Liver (tissue), 3 donors: Measurements from ENCODE around the gene DUSP7.

Source experiments
- FOXA1 ChIP-seq: IDR thresholded peaks from 2 replicates; pipeline ENCODE4 v1.6.1; 2016; ENCODE audit warnings: antibody characterized with exemption
- JUND ChIP-seq, 2 donors: IDR thresholded peaks; 2 replicates each; pipeline ENCODE4 v1.6.1; 2016; ENCODE audit warnings: antibody characterized with exemption in 2 of 2
- TAF1 ChIP-seq: conservative IDR thresholded peaks from 2 replicates; pipeline ENCODE4 v1.6.1; 2016; ENCODE audit warnings: antibody characterized with exemption, mild to moderate bottlenecking
- YY1 ChIP-seq: IDR thresholded peaks from 2 replicates; pipeline ENCODE4 v1.6.1; 2016; ENCODE audit warnings: antibody characterized with exemption, mild to moderate bottlenecking
- TF ChIP-seq, protein P1 (sequence below): fragments of 150-350 bp; IDR thresholded peaks from 2 replicates; pipeline ENCODE4 v1.5.1; 2017; ENCODE audit warnings: improper control_type of control experiment, low read depth, low read length; ENCODE audit not compliant: missing input control
- TF ChIP-seq, protein P2 (sequence below): IDR thresholded peaks from 2 replicates; pipeline ENCODE4 v1.6.1; 2016; ENCODE audit warnings: antibody characterized with exemption
- donor health status: healthy.
- donor health status: healthy.

DNA sequence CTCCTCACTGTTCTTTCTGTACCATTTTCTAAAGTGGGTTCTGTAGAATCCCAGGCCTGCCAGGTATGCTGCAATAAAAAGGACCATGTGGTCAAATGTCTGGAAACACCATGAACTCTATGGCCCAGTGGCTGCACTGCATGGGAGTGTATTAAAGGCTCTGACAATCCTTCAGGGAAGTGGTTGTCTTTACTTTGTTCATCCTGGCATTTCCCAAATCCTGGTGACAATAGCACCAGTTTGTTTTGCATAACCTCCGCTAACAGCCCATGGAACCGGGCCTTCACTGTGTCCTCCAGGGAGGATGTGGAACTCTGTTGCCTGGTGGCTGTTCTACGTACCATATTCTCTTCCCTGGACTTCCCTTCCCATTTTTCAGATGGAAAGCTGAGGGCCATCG, 11.2 kb upstream of the DUSP7 start:
- TF ChIP-seq, protein P1, sequence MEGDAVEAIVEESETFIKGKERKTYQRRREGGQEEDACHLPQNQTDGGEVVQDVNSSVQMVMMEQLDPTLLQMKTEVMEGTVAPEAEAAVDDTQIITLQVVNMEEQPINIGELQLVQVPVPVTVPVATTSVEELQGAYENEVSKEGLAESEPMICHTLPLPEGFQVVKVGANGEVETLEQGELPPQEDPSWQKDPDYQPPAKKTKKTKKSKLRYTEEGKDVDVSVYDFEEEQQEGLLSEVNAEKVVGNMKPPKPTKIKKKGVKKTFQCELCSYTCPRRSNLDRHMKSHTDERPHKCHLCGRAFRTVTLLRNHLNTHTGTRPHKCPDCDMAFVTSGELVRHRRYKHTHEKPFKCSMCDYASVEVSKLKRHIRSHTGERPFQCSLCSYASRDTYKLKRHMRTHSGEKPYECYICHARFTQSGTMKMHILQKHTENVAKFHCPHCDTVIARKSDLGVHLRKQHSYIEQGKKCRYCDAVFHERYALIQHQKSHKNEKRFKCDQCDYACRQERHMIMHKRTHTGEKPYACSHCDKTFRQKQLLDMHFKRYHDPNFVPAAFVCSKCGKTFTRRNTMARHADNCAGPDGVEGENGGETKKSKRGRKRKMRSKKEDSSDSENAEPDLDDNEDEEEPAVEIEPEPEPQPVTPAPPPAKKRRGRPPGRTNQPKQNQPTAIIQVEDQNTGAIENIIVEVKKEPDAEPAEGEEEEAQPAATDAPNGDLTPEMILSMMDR = no peak
- TF ChIP-seq YY1 (no peak), JUND (IDR thresholded peaks at IDR 0.05) (no peak), FOXA1 (no peak), TAF1 (no peak)
- TF ChIP-seq, protein P2, sequence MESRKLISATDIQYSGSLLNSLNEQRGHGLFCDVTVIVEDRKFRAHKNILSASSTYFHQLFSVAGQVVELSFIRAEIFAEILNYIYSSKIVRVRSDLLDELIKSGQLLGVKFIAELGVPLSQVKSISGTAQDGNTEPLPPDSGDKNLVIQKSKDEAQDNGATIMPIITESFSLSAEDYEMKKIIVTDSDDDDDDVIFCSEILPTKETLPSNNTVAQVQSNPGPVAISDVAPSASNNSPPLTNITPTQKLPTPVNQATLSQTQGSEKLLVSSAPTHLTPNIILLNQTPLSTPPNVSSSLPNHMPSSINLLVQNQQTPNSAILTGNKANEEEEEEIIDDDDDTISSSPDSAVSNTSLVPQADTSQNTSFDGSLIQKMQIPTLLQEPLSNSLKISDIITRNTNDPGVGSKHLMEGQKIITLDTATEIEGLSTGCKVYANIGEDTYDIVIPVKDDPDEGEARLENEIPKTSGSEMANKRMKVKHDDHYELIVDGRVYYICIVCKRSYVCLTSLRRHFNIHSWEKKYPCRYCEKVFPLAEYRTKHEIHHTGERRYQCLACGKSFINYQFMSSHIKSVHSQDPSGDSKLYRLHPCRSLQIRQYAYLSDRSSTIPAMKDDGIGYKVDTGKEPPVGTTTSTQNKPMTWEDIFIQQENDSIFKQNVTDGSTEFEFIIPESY = no peak
